Type B pancreatic cell (in vitro differentiated cells): ENCODE measurements around the gene DGUOK. TPM values are rescaled to one million over a fixed set of nuclear protein-coding genes. Genes with fewer than 3 reads are reported as not detected.
A peak's percentile ranks its signal among the peaks of the same experiment; 100 is the strongest.

Source experiments
- DNase-seq: peaks from one replicate; pipeline ENCODE4 v3.0.0; 2021; ENCODE audit warnings: mixed read lengths; ENCODE audit not compliant: unreplicated experiment; ENCODE audit errors: extremely low spot score
- H3K27ac Mint-ChIP-seq: 2 replicates; pipeline ENCODE4 v1.8.0; 2021; ENCODE audit warnings: mild to moderate bottlenecking, mixed read lengths
- H3K27me3 Mint-ChIP-seq: 2 replicates; pipeline ENCODE4 v1.8.0; 2021; ENCODE audit warnings: mixed read lengths
- H3K36me3 Mint-ChIP-seq: 2 replicates; pipeline ENCODE4 v1.8.0; 2021; ENCODE audit warnings: mixed read lengths
- H3K4me1 Mint-ChIP-seq: one replicate; pipeline ENCODE4 v1.8.0; 2021; ENCODE audit warnings: mixed read lengths; ENCODE audit not compliant: unreplicated experiment
- H3K4me3 Mint-ChIP-seq: 2 replicates; pipeline ENCODE4 v1.8.0; 2021; ENCODE audit warnings: mild to moderate bottlenecking, mixed read lengths
- H3K9me3 Mint-ChIP-seq: 2 replicates; pipeline ENCODE4 v1.8.0; 2021; ENCODE audit warnings: mixed read lengths
- CTCF ChIP-seq: fragments of 200-600 bp; sonication (generic); conservative IDR thresholded peaks from 2 replicates; pipeline ENCODE4 v1.5.0; 2021; ENCODE audit warnings: antibody characterized with exemption, mild to moderate bottlenecking
- total RNA-seq: library from RNA; stranded (reverse); gene quantifications from 2 replicates; pipeline ENCODE4 v1.2.1, GENCODE V29; 2021; ENCODE audit warnings: low replicate concordance

The DGUOK gene
- total RNA-seq, 1 donor from 2014 or later: 73.4 TPM

- TF ChIP-seq CTCF: no peak
- Mint-ChIP-seq H3K4me3 (peak overlapping the region; percentile 86), H3K27ac (peak overlapping the region; percentile 57), H3K36me3 (peaks cover 5% of the 10 kb centered on the region), H3K4me1 (peaks cover 45% of the 10 kb centered on the region), H3K27me3 (peaks cover 59% of the 10 kb centered on the region), H3K9me3 (no peaks in the 10 kb centered on the region)
- DNase-seq: no peak
Observed at GRCh38 chr2:73979686-73980085, 53.0 kb downstream of the DGUOK start.

GRCh38 chr2:73980566-73980965, 53.9 kb downstream of the DGUOK start:
- TF ChIP-seq CTCF: no peak
- Mint-ChIP-seq H3K36me3 (peaks cover 5% of the 10 kb centered on the region), H3K4me3 (peak overlapping the region; percentile 86), H3K9me3 (no peaks in the 10 kb centered on the region), H3K27ac (peak overlapping the region; percentile 100), H3K27me3 (peaks cover 57% of the 10 kb centered on the region), H3K4me1 (peaks cover 45% of the 10 kb centered on the region)
- DNase-seq: no peak

- no peak for DNase-seq
- Mint-ChIP-seq H3K27me3 (peaks cover 51% of the 10 kb centered on the region), H3K36me3 (peaks cover 5% of the 10 kb centered on the region), H3K27ac (peak overlapping the region; percentile 100), H3K4me1 (peaks cover 45% of the 10 kb centered on the region), H3K4me3 (peak overlapping the region; percentile 86), H3K9me3 (no peaks in the 10 kb centered on the region)
- TF ChIP-seq CTCF: no peak
Observed at GRCh38 chr2:73981081-73982001, 54.7 kb downstream of the DGUOK start.

- peak overlapping the region; percentile 86 for H3K4me3 Mint-ChIP-seq
Observed at GRCh38 chr2:73982140-73982617, 55.5 kb downstream of the DGUOK start.

More at GRCh38 chr2:73982140-73982617, 55.5 kb downstream of the DGUOK start:
- Mint-ChIP-seq H3K4me1 (peaks cover 53% of the 10 kb centered on the region), H3K36me3 (peaks cover 11% of the 10 kb centered on the region), H3K9me3 (no peaks in the 10 kb centered on the region), H3K27me3 (peaks cover 45% of the 10 kb centered on the region), H3K27ac (peak overlapping the region; percentile 100)
- TF ChIP-seq CTCF: no peak
- DNase-seq: no peak
